NCI-H345 (cell line): ENCODE measurements around the gene STK25.

Experiments
- DNase-seq: peaks from one replicate; lab custom pipeline; 2025; lab: John Stamatoyannopoulos, UW

The STK25 gene

DNA sequence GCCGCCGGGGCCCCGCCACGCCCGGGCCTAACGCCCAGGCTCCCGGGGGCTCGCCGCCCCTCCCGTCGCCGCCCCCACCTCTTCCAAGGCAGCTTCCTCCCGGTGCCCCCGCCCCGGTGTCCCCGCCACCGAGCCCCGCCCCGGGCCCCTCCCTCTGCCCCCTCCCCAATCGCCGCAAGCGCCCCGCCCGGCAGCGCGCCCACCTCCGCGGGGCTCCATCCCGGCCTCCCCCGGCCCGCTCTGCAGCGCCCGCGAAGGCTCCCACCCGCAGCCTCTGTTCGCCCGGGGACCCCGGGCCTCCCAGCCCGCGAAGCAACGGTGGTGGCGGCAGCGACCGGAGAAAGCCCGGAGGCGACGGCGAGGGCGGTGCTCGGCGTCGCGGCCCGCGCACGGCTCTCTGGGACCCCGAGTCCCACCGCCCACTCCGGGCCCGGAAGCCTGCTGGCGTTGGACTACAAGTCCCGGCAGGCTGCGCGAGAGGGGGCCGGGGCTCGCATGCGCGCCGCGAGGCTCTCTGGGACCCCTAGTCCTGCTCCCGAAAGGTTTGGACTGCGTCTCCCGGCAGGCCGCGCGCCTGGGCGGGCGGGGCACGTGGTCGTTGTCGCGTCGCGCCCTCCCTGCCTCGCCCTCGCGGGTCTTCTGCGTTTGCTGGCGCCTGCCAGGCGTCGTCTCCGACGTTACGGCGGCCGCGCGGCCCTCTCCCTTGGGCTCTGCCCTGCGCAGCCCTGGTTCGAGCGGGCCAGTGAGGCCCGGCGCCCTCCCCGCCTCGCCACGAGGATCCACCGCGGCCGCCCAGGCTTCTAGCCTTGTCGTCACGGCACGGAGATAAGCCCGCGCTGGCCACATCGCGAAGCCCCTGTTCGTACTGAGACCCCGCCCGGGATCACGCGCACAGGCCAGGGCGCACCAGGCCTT, at the start of gene STK25:
Gene STK25 (minus strand): TSS at position 345 of the 915 bp plus-strand sequence. CDS start 549 bp downstream, outside the sequence.
- DNase-seq, result peak; percentile 98

DNA sequence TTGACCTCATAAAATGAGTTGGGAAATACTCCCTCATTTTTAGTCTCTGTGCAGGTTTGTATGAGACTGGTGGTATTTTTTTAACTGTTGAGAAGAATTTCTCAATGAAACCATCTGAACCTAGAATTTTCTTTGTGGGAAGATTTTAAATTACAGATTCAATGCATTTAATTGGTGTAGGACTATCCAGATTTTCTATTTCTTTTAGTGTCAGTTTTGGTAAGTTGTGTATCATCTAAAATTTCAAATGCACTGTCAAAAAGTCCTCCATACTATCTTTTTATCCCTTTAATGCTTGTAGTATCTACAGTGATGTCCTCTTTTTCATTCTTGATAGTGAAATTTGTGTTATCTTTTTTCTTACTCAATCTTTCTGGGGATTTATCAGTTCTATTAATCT, 48.4 kb upstream of the STK25 start:
- DNase-seq, result no peak

DNA sequence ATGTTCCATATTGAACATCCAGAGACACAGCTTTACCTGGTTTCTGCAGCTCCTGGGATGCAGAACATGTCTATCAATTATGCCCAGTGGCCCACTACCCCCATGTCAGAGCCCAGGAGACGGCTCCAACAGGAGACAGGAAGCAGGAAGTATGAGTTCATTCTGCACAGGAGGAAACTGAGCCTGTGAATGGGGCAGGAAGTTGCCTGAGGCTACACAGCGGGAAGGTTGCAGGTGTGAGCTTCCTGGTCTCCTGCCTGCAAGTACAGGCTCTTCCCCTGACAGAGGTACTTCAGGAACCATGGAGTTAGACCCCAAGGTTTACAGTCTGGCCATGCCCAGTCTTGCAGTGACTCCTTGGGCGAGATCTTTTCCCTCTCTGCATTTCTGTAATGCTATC, 47.3 kb upstream of the STK25 start:
- DNase-seq, result no peak

DNA sequence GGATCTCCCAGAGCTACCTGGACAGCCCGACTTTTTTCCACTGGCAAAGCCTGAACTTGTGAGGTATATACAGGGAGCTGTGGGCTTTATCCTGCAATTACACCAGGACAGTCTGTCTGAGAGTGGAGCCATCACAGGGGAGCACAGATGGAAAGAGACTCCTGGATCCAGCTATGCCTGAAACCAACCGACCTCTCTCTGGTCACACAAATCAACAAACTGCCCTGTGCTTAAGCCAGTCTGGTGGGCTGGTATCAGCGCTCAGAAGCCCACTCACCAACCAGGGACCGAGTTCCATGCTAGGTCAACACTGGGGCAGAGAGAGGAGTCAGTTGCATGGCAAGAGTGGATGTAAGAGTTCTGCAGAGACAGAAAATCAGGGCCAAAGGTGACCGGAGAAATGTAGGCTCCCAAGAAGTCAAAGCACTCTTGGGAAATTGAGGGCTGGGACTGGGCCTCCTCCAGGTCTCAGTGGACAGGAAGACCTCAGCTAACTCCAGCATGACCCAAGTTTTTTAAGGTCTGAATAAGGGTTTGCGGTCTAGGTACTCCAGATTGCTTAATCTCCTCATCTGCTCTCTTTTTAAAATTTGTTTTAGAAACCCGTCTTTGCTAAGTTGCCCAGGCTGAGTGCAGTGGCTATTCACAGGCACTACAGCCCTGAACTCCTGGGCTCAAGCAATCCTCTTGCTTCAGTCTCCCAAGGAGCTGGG, 46.4 kb upstream of the STK25 start:
- DNase-seq, result no peak

DNA sequence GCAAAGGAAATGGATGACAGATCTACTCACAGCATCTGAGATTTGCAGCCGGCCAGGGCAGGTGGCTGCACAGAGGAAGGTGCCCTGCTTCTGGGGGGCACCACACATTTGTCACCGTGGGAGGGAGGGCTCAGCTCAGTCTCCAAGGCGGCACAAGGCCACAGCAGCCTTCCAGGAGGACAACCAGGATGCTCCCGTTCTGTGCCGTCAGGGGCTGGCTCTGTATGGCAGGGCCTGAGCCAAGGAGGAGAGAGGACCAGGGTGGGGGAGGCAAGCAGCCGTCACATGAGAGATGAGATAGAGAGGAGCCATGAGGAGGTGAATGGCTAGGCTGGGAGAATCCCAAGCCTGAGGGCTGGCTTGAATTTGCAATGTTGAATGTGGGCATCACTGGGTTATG, 45.6 kb upstream of the STK25 start:
- DNase-seq, result no peak

DNA sequence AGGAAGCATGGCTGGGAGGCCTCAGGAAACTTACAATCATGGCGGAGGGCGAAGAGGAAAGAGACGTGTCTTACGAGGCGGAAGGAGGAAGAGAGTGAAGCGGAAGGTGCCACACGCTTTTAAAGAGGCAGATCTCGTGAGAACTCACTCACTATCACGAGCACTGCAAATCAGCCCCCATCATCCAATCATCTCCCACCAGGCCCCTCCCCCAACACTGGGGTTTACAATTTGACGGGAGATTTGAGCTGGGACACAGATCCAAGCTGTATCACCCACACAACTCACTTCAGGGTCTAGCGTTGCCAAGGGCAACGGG, 45.1 kb upstream of the STK25 start:
- no peak for DNase-seq

DNA sequence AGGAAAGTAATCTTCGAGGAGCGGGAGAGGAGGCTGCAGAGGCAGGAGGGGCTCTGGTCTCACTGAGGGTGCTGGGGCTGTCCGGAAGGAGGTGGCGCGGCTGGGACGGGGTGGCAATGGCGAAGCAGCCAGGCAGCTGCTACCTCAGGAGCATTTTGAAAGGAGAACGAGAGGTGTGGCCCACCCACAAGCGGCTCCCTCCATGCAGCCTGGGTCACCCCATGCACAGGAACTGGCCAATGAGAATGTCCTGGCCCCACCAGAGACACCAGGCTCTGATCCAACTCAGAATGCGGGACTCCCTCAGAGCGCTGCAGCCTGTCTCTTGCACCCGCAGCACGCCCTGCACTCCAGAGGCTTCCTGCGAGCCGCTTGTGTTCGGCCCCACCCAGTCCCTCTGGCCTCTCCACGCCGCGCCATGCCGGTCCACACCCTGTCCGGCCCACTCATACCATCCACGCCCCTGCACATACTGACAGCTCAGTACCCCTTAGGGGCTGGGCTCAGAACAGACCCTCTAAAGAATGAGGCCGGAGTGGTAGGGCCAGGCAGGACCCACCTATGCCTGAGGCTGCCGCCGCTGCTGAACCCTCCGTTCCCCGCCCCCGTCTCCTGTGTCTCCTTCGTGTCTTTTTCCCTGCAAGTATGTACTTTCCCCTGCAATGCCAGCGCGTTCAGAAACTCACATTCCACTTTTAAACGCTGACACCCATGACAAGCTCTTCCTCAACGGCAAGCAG, 43.8 kb upstream of the STK25 start:
- DNase-seq, result no peak

DNA sequence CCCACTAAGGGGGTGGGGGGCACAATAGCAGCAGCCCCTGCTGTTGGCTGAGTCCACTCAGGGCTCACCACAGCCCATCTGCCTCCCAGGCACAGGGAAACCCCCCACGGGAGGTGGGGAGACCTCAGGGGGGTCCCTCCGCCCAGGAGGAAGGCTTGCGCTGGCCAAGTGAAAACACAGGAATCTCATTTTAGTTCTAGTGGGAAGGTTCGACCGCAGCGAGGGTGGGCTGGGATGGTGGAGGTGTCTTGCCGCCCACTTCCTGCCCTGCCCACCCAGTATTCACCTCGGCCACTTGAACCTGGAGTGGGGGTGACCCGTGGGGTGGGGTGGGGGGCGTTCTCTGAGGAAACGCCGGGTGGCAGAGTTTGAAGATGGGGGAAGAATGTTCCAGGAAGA, 43.2 kb upstream of the STK25 start:
- no peak for DNase-seq

DNA sequence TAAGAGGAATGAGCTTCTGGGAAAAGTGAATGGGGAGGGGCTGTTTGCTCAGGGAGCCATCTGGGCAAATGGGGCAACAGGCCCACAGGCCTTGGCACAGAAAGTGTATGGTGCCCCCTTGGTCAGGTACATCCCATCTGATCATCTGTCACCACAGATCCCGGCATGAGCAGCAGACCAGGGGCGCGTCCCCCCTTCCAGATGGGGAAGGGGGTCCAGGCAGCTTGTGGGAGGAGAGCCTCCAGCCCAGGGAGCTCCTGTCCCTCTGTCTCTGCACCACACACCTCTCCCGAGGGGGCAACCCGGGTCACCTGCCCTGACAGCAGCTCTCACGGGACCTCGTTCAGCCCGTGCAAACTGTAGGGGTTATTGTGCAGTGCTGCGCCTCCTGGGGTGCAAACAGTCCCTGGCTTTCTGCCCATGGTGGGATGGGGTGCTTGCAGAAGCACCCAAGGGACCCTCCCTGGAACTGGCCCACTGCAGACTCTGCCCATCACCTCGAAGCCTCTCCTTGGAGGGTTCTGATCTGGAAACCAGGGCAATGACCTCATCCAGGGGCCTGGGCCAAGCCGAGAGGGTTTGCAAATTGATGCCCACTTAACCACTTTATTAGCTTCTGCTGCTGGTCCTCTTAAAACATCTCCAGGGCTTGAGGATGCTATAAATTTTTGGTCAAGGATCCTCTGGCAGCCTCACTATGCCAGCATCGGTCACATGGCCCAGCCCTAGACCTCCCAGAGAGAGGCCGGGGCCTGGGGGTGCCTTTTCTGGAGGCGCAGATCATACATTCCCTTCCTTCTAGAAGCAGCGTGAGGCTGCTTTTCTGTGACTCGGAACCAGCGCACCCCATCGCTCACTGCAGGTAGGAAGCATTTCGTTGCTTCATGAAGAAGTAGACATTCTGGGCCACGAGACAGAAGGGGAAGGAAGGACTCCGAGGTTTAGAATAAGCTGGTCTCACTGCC, 42.5 kb upstream of the STK25 start:
- peak; percentile 16 for DNase-seq

DNA sequence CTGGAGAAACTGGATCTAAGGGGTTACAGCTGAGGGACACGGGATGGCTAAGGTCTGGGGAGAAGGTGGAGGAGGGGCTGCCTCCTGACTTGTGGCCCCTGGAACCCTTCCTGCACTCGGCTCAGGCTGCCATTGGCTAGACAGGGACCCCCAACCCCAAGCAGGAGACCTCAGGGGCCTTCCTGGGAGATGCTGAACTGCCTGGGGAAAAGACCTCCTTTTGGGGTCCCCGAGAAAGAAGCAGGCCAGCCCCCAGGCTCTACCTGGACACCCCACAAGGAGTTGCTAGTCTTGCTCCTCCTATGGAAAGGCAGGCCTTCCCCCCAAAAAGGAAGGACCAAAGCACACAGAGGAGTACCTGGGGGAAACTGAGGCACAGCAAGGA, 40.1 kb upstream of the STK25 start:
- no peak for DNase-seq

DNA sequence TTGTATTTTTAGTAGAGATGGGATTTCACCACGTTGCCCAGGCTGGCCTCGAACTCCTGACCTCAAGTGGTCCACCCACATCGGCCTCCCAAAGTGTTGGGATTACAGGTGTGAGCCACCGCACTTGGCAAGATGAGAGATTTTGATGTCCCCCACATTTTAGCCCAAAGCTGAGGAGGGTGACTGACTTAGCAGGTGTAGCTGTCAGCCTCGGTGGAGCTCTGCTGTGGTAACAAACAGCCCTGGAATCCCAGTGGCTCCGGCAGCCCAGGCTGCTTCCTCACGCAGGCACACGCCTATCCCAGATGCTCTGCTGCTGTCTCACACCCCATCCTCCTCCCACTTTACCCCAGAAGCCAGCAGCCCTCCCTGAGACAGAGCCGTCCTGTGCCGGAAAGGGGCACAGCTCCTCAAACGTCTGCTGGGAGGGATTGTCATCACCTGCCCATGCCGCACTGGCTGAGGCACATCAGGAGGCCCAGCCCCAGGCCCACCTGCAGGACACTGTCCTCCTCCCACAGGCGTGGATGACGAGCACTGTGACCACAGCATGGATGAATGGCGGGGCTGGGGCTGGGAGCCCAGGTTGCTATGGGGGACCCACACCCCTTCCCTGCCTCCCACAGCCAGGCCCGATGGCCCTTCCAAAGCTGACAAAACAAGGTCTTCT, 39.5 kb upstream of the STK25 start:
- DNase-seq, result no peak

DNA sequence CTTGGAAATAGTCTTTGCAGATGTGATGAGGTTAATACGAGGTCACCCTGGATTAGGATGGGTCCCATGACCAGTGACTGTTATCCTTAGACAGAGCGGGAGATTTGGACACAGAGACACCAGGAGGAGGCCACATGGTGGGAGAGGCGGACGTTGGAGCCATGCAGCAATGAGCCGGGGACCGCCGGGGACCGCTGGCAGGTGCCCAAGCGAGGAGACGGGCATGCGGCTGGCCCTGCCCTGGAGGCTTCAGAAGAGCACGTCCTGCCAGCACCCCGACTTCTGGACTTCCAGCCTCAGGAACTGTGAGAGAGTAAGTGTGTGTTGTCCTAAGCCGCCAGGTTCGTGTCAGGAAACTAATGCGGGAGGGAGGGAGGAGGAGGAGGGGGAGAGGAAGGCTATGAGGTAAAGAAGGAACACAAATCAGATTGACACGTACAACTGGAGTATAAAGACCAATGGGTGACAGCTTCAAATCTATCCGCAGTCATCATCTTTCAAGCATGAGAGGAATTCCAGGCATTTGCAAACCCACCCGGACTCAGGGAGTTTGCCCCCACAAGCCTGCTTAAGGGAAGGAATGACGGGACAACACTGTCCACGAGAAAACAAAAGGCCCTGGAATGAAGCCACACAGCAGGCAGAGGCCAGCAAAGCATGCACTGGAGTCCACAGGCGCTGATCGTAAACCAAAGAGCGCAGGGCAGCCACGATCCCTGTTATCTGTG, 38.6 kb upstream of the STK25 start:
- no peak for DNase-seq

DNA sequence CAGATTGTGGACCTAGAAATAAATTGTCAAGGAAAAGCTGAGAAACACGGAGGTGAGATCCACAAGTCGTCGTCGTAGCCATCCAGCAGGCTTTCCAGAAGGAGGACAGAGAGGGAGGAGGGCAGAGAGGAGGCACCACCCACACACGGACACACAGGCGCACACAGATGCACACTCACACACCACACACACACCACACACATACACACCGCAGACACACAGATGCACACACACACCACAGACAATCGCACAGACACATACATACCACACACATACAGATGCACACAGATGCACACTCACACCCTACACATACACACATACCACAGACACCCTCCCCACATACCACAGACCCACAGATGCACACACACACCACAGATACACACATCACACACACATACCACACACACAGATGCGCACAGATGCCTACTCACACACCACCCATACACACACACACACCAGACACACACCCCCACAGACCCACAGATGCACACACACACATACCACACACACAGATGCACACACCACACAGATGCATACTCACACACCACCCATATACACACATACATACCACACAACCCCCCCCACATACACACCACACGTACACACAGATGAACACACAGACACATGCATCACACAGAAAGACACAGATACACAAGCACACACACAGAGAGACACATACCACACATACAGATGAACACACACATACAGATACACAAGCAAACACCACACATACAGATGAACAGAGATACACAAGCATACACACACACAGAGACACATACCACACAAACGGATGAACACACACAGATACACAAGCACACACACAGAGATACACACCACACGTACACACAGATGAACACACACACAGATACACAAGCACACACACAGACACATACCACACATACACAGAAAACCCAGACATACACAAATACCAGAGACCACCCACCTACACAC, 37.4 kb upstream of the STK25 start:
- DNase-seq, result no peak

DNA sequence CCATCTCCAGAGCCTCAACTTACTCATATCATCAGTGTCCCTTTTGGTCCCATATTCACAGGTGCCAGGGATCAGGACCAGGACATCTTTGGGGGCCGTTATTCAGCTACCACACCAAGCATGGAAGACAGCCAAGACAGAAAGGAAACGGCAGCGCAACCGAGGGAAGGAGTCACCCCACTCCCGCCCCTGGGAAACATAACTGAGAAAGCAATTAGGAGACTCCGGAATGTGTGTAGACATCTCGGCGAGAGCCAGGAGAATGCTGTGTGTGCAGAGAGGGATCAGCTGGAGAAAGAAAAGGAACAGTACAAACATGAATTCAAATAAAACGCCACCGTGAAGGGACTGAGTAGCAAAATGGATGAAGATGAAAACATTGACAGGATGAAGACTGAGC, 36.7 kb upstream of the STK25 start:
- no peak for DNase-seq

DNA sequence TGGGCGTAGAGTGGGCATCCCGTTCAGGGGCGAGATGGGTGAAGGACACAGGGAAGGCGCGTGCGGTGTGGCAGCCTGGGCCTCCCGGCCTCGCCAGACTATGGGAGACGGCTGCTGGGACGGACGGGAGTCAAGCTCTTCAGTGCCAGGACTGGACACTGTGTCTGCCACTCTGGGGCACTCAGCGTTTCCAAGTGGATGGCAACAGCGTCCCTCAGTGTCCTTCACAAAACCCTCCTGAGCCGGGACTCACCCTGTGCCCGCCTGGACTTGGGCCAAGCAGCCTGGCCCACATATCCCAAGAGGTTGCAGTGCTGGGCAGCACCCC, 33.9 kb upstream of the STK25 start:
- no peak for DNase-seq

DNA sequence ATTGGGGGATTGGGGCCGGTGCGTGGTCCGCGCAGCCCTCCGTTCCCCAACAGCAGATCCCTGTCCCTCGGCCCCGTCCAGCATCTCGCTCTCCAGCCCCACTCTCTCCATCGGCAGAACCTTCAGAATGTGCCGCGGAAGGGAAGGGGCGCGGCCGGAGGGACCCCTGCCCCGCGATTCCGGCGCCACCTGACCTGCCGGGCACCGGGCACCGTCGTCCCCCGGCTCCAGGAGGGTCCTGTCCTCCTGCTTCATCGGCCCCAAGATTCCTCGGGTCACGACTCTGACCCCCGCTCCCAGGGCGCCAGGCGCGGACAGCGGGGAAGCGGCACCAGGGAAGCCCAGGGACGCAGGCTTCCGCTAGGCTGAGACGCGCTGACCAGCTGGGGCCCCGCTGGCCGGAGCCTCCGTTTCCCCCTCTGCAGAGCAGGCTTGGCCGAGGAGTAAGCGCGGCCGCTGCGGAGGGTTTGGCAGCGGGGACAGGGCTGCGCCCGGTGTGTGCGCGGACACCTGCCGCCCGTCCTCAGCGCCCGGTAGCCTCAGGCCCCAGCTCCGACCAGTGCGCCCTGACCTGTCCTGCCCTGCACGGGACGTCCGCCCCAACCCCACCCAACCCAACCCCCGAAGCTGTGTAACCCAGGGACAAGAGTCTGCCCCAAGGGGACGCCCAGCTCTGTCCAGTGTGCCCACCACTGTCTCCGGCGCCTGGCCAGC, 33.3 kb upstream of the STK25 start:
- no peak for DNase-seq

DNA sequence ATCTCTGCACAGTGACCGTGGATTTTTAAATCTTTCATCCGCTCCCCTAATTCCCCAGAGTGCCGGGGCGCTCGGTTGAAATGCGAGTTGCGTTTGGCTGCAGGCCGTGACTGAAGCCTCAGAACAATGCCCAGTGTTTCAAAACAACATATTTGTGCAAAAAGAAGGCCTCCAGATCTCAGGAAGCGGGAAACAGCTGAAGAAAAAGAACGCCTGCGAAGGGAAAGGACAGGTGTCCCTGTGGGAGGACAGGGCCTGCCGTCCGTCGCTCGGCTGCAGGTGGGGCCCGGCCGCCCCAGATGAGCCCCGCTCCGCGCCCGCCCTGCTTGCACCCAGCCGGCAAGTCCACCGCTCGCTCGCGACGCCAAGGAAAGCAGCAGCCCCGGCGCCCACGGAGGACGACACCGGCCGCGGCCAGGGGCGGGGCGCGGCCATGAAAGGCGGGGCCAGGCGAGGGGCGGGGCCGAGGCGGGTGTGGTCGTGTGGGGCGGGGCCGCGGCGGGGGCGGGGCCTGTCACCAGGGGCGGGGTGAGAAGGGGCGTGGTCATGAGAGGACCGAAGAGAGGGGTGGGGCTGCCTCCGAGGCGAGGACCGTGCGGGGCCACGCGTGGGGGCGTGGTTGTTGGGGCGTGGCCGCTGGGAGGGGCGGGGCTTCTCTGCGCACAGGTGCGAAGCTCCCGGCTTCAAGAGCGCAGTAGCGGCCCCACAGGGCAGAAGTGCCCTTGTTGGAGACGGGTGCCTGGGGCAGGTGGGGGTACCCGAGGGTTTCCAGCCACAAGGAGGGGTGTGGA, 32.6 kb upstream of the STK25 start:
- DNase-seq, result peak; percentile 59

DNA sequence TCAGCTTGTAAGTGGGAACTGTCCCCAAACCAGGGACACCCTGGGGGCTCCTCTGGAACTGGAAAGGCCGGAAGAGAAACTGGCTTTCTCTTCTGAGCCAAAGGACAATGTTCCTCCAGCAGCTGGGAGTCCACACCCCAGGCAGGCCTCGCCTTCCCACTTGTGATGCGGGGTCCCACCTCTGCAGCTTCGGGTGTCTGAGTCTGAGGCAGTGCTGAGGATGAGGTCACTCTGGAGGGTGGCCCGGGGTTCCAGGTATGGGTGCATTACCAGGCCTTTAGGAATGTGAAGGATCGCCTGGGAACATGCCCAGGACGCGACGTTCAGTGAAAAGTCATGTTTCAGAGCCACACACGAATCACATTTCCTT, 32.0 kb upstream of the STK25 start:
- DNase-seq, result no peak
